H1 (cell line): ENCODE data around the gene DNAJC9. TPM values are rescaled to one million over a fixed set of nuclear protein-coding genes. Genes with fewer than 3 reads are reported as not detected.

Source experiments
- CTCF ChIA-PET: fragments of 300-600 bp; sonication (Branson Sonifier 250); formaldehyde crosslinking; loops from one replicate; lab custom pipeline; 2021; ENCODE audit not compliant: partially characterized antibody; lab: Charles Lee
- POLR2A ChIA-PET: fragments of 300-600 bp; sonication (Branson Sonifier 250); formaldehyde crosslinking; loops from one replicate; lab custom pipeline; 2021; ENCODE audit warnings: inconsistent platforms; ENCODE audit not compliant: partially characterized antibody; lab: Charles Lee
- DNase-seq, 2 experiments: peaks; one replicate each; pipeline versions ENCODE4 v3.0.0 to v3.0.0-alpha.2; 2010 to 2022; ENCODE audit warnings: low spot score in 2 of 2, low read depth in 1 of 2, mixed read lengths in 1 of 2
- FAIRE-seq: peaks from 2 replicates; lab custom pipeline; 2011; peaks lifted over from hg19 to GRCh38; lab: Jason Lieb, UNC
- H2AFZ ChIP-seq: 2 replicates; pipeline ENCODE4 v1.8.1; 2012; ENCODE audit warnings: low read length, inconsistent platforms
- H2AK5ac ChIP-seq: 2 replicates; pipeline ENCODE4 v1.6.1; 2013; ENCODE audit warnings: low read depth, low read length
- H2BK120ac ChIP-seq: replicated peaks from 2 replicates; pipeline ENCODE3; 2013; ENCODE audit warnings: low read depth, low read length, inconsistent platforms
- H2BK12ac ChIP-seq: 2 replicates; pipeline ENCODE4 v1.6.1; 2013; ENCODE audit warnings: low read depth, low read length
- H2BK15ac ChIP-seq: 2 replicates; pipeline ENCODE4 v1.6.1; 2013; ENCODE audit warnings: low read length
- H2BK20ac ChIP-seq: 2 replicates; pipeline ENCODE4 v1.6.1; 2013; ENCODE audit warnings: low read length
- H2BK5ac ChIP-seq: 2 replicates; pipeline ENCODE4 v1.6.1; 2013; ENCODE audit warnings: low read depth, low read length
- H3K14ac ChIP-seq: 2 replicates; pipeline ENCODE4 v1.6.1; 2013; ENCODE audit warnings: inconsistent platforms; ENCODE audit not compliant: insufficient read length
- H3K18ac ChIP-seq: 2 replicates; pipeline ENCODE4 v1.6.1; 2013; ENCODE audit warnings: low read length; ENCODE audit errors: extremely low read depth
- H3K23ac ChIP-seq: 2 replicates; pipeline ENCODE4 v1.6.1; 2013; ENCODE audit warnings: inconsistent platforms; ENCODE audit not compliant: insufficient read length
- H3K23me2 ChIP-seq: 2 replicates; pipeline ENCODE4 v1.6.1; 2013; ENCODE audit warnings: low read depth, low read length
- H3K27ac ChIP-seq: 2 replicates; pipeline ENCODE4 v1.6.1; 2011; ENCODE audit warnings: low read depth, low read length, inconsistent platforms
- H3K27me3 ChIP-seq, 4 experiments: replicated peaks in 1 of 4; 1 replicate in 1 of 4; 2 replicates in 3 of 4; pipeline versions ENCODE4 v1.6.1 to v1.8.1; 2011 to 2013; ENCODE audit warnings: low read length in 3 of 4, mild to moderate bottlenecking in 3 of 4, inconsistent platforms in 2 of 4, mixed read lengths in 2 of 4, moderate library complexity in 1 of 4; ENCODE audit not compliant: control insufficient read depth in 3 of 4, insufficient read depth in 3 of 4; ENCODE audit errors: extremely low read depth in 1 of 4
- H3K36me3 ChIP-seq, 4 experiments: 2 replicates each; pipeline versions ENCODE4 v1.6.1 to v1.8.1; 2011 to 2013; ENCODE audit warnings: mild to moderate bottlenecking in 4 of 4, low read length in 3 of 4, moderate library complexity in 2 of 4, control low read depth in 1 of 4, inconsistent platforms in 1 of 4; ENCODE audit not compliant: insufficient read depth in 4 of 4, control insufficient read depth in 2 of 4
- H3K4ac ChIP-seq: replicated peaks from 2 replicates; pipeline ENCODE3; 2013; ENCODE audit warnings: low read length, low read depth, mixed read lengths, inconsistent platforms; ENCODE audit not compliant: insufficient read length
- H3K4me1 ChIP-seq, 4 experiments: replicated peaks in 1 of 4; 1 replicate in 1 of 4; 2 replicates in 3 of 4; pipeline versions ENCODE4 v1.6.1 to v1.8.1; 2011 to 2013; ENCODE audit warnings: low read length in 3 of 4, inconsistent platforms in 2 of 4, mixed read lengths in 1 of 4; ENCODE audit not compliant: insufficient read depth in 4 of 4, control insufficient read depth in 3 of 4
- H3K4me2 ChIP-seq, 2 experiments: 2 replicates each; pipeline versions ENCODE4 v1.6.1 to v1.8.1; 2011 to 2013; ENCODE audit warnings: low read depth in 2 of 2, low read length in 2 of 2, control low read depth in 1 of 2, inconsistent platforms in 1 of 2, mild to moderate bottlenecking in 1 of 2; ENCODE audit not compliant: insufficient read depth in 1 of 2
- H3K4me3 ChIP-seq, 4 experiments: fragments of 200-600, 300-600 bp in 1 of 4; sonication (generic), shearing (Covaris generic), sonication (Bioruptor Twin) in 1 of 4; 2 replicates each; pipeline versions ENCODE4 v1.5.1 to v1.8.1; 2011 to 2016; ENCODE audit warnings: low read length in 4 of 4, low read depth in 3 of 4, control low read depth in 2 of 4, inconsistent platforms in 2 of 4, mild to moderate bottlenecking in 2 of 4, mixed read lengths in 1 of 4, moderate library complexity in 1 of 4; ENCODE audit not compliant: insufficient read depth in 2 of 4; ENCODE audit errors: extremely low read depth in 1 of 4
- H3K56ac ChIP-seq: replicated peaks from 2 replicates; pipeline ENCODE3; 2013; ENCODE audit warnings: low read depth, mild to moderate bottlenecking, mixed read lengths, low read length, inconsistent platforms; ENCODE audit not compliant: insufficient read length
- H3K79me1 ChIP-seq: 2 replicates; pipeline ENCODE4 v1.6.1; 2013; ENCODE audit warnings: low read depth, low read length, control low read depth
- H3K79me2 ChIP-seq, 2 experiments: 2 replicates each; pipeline versions ENCODE4 v1.6.1 to v1.8.1; 2012 to 2013; ENCODE audit warnings: low read length in 2 of 2, mild to moderate bottlenecking in 2 of 2, inconsistent platforms in 1 of 2; ENCODE audit not compliant: insufficient read depth in 2 of 2, control insufficient read depth in 1 of 2
- H3K9ac ChIP-seq, 4 experiments: replicated peaks in 1 of 4; 1 replicate in 1 of 4; 2 replicates in 3 of 4; pipeline versions ENCODE4 v1.6.1 to v1.8.1; 2011 to 2013; ENCODE audit warnings: low read depth in 3 of 4, low read length in 3 of 4, control low read depth in 2 of 4, mild to moderate bottlenecking in 2 of 4, moderate library complexity in 2 of 4, inconsistent platforms in 1 of 4; ENCODE audit errors: extremely low read depth in 1 of 4
- H3K9me3 ChIP-seq, 2 experiments: 2 replicates each; pipeline versions ENCODE4 v1.6.1 to v1.8.1; 2012 to 2013; ENCODE audit warnings: mild to moderate bottlenecking in 2 of 2, moderate library complexity in 2 of 2, control low read depth in 1 of 2, inconsistent platforms in 1 of 2, low read depth in 1 of 2, low read length in 1 of 2, mixed read lengths in 1 of 2; ENCODE audit not compliant: insufficient read depth in 2 of 2
- H4K20me1 ChIP-seq, 2 experiments: replicated peaks in 1 of 2; 2 replicates each; pipeline versions ENCODE3 to v1.8.1; 2011 to 2013; ENCODE audit warnings: inconsistent platforms in 2 of 2, low read length in 2 of 2, mild to moderate bottlenecking in 1 of 2; ENCODE audit not compliant: insufficient read depth in 2 of 2, control insufficient read depth in 1 of 2
- H4K5ac ChIP-seq: 2 replicates; pipeline ENCODE4 v1.6.1; 2013; ENCODE audit warnings: low read length, low read depth, mixed read lengths, inconsistent platforms; ENCODE audit not compliant: insufficient read length
- H4K8ac ChIP-seq: 2 replicates; pipeline ENCODE4 v1.8.0; 2013; ENCODE audit warnings: mild to moderate bottlenecking, moderate library complexity, low read length, inconsistent platforms; ENCODE audit not compliant: insufficient read depth; ENCODE audit errors: extremely low read depth
- H4K91ac ChIP-seq: replicated peaks from 2 replicates; pipeline ENCODE3; 2013; ENCODE audit warnings: low read length, mixed read lengths, inconsistent platforms; ENCODE audit not compliant: insufficient read length
- BRCA1 ChIP-seq: IDR thresholded peaks from 2 replicates; pipeline ENCODE4 v1.6.1; 2012; ENCODE audit warnings: low read depth, low read length, improper control_type of control experiment
- POLR2A ChIP-seq, 2 experiments: IDR thresholded peaks; 1 replicate in 1 of 2; 2 replicates in 1 of 2; pipeline ENCODE4 v1.6.1; 2011; ENCODE audit warnings: low read depth in 2 of 2, low read length in 2 of 2, mild to moderate bottlenecking in 2 of 2; ENCODE audit errors: control extremely low read depth in 1 of 2
- SP2 ChIP-seq: IDR thresholded peaks from 2 replicates; pipeline ENCODE4 v1.6.1; 2012; ENCODE audit warnings: mild to moderate bottlenecking, low read length, inconsistent platforms
- polyA plus RNA-seq, 7 experiments: library from polyadenylated mRNA; depleted of rRNA in 3 of 7; stranded (reverse) in 5 of 7; unstranded in 2 of 7; fragments of >200 nt in 5 of 7; fragments of 200-250 nt in 2 of 7; gene quantifications; 1 replicate in 5 of 7; 2 replicates in 1 of 7; 4 replicates in 1 of 7; pipeline versions ENCODE4 v1.2.1 to v1.2.3, GENCODE V29; 2011 to 2013; ENCODE audit warnings: missing spikeins in 2 of 7, mixed read lengths in 2 of 7
- total RNA-seq: library from RNA; stranded (reverse); fragmentation: NEBNext Ultra II Directional; extraction: Animal tissue kit (Norgen Biotek cat#: 25700); gene quantifications from 2 replicates; pipeline ENCODE4 v1.2.1, GENCODE V29; 2021
- TF ChIP-seq, protein P1 (sequence below): IDR thresholded peaks from 2 replicates; pipeline ENCODE4 v1.6.1; 2011; ENCODE audit warnings: low read depth, mild to moderate bottlenecking, low read length; ENCODE audit not compliant: insufficient read depth

DNAJC9 gene
- total and polyA plus RNA-seq, 2 of the 8 experiments (the other 6 are each of a cell fraction or from before 2014, with no cell fraction given), result 26.0 to 32.2 TPM

GRCh38 chr10:73226663-73227062 lies 20.4 kb downstream of the DNAJC9 start:
- Histone ChIP-seq H2BK5ac (no peak overlapping the region), H2BK12ac (no peak overlapping the region), H3K4me3 (no peak overlapping the region), H2BK15ac (no peak overlapping the region), H4K91ac (no peak overlapping the region), H2BK20ac (no peak overlapping the region), H4K20me1 (peaks cover 0 to 2% of the 10 kb centered on the region in 2 experiments), H3K27me3 (no peaks in the 10 kb centered on the region), H3K18ac (no peak overlapping the region), H3K23ac (no peak overlapping the region), H3K36me3 (no peaks in the 10 kb centered on the region), H2BK120ac (no peak overlapping the region), H3K14ac (no peak overlapping the region), H3K9ac (no peak overlapping the region), H3K9me3 (no peaks in the 10 kb centered on the region), H3K27ac (no peak overlapping the region), H2AK5ac (no peak overlapping the region), H2AFZ (no peak overlapping the region), H3K4ac (no peak overlapping the region), H3K4me1 (no peaks in the 10 kb centered on the region), H3K23me2 (no peaks in the 10 kb centered on the region), H3K79me1 (no peaks in the 10 kb centered on the region), H3K79me2 (no peaks in the 10 kb centered on the region), H4K8ac (no peak overlapping the region), H4K5ac (no peak overlapping the region), H3K56ac (no peak overlapping the region), H3K4me2 (no peak overlapping the region)
- CTCF ChIA-PET, result no interaction called here
- FAIRE-seq (no peak), DNase-seq (no peak)
- POLR2A ChIA-PET, result interaction anchor here (1.4 to 1.6 kb wide), 2 partner anchors 12 to 20 kb away, joined by 5 to 7 read pairs; partner anchors contain the start of gene DNAJC9
- TF ChIP-seq, protein P1, sequence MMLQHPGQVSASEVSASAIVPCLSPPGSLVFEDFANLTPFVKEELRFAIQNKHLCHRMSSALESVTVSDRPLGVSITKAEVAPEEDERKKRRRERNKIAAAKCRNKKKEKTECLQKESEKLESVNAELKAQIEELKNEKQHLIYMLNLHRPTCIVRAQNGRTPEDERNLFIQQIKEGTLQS, result no peak
- TF ChIP-seq POLR2A (IDR thresholded peaks at IDR 0.05; ENCODE audit: control extremely low read depth in 1 of 2, low read depth in 2 of 2, low read length in 2 of 2), result no peak
- TF ChIP-seq BRCA1, result no peak
- no peak for TF ChIP-seq SP2
